ENCODE measurements around the gene MMD.

MMD gene

DNA sequence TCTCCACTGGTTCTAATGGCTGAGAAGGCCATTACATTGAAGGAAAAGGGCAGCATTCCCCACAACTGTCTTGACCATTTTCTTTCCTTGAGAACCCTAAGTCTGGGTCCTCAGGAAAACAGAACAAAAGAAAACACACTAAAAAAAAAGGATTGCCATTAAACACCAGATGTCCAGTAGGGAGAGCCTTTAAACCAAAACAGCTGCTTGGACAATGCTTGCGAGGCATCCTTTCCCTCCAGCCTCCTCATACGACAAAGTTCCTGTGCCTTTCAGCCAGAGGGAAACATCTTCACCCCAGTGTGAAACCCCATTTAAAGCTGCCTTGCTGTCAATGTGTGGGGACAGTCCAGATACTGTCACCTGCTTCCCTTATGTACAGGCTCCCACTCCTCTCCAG, 74.3 kb downstream of the MMD start:
- no peak for DNase-seq (ENCODE audit: low read depth)

DNA sequence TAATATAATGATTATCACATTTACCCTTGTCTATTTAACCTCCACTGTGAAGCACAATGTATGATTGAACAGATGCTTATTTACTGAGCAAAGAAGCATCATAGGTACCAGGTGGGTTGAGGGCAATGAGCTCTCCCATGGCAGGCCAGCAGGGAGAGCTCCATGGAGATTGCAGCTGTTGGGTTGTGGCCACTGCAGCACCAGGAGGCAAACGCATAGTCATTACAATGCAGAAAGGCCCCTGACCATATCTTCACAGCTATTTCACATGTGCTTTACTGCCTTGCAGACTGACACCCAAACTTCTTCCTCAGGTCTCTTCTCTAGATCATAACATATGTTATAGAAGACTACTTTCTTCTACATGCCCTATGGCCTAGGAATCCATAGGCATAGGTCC, 75.0 kb downstream of the MMD start:
- DNase-seq (ENCODE audit: low read depth) = no peak

- DNase-seq (ENCODE audit: low read depth) = no peak
Measured at GRCh38 chr17:55345132-55345531, 76.5 kb downstream of the MMD start.

- no peak for DNase-seq (ENCODE audit: low read depth)
Measured at GRCh38 chr17:55344514-55344997, 77.1 kb downstream of the MMD start.

GRCh38 chr17:55343900-55344513, 77.6 kb downstream of the MMD start:
- no peak for DNase-seq (ENCODE audit: low read depth)

- DNase-seq (ENCODE audit: low read depth) = no peak
Measured at GRCh38 chr17:55342800-55343585, 78.6 kb downstream of the MMD start.
